Neutrophil (primary cell): Measurements from ENCODE around the gene RNF26.

ENCODE experiments used
- H3K27ac ChIP-seq: fragments of 200-600 bp; sonication (generic); 2 replicates; pipeline ENCODE4 v1.5.1; 2016; ENCODE audit warnings: mild to moderate bottlenecking, moderate library complexity
- H3K27me3 ChIP-seq: fragments of 200-600 bp; sonication (generic); 2 replicates; pipeline ENCODE4 v1.6.0; 2016; ENCODE audit warnings: mild to moderate bottlenecking
- H3K36me3 ChIP-seq: fragments of 200-600 bp; sonication (generic); 2 replicates; pipeline ENCODE4 v1.5.1; 2017
- H3K4me1 ChIP-seq, 2 experiments: fragments of 200-600 bp in 1 of 2; sonication (generic) in 1 of 2; 1 replicate in 1 of 2; 2 replicates in 1 of 2; pipeline versions ENCODE4 v1.5.1 to v1.6.1; 2013 to 2016; ENCODE audit warnings: low read depth in 1 of 2, low read length in 1 of 2, mild to moderate bottlenecking in 1 of 2, moderate library complexity in 1 of 2; ENCODE audit not compliant: control insufficient read depth in 1 of 2, insufficient read depth in 1 of 2
- H3K4me3 ChIP-seq, 2 experiments: fragments of 200-600 bp in 1 of 2; sonication (generic) in 1 of 2; 1 replicate in 1 of 2; 2 replicates in 1 of 2; pipeline ENCODE4 v1.5.1; 2013 to 2016; ENCODE audit warnings: low read depth in 1 of 2, low read length in 1 of 2, mild to moderate bottlenecking in 1 of 2, moderate library complexity in 1 of 2
- H3K9me3 ChIP-seq: fragments of 200-600 bp; sonication (generic); 2 replicates; pipeline ENCODE4 v1.5.1; 2016
- CTCF ChIP-seq: fragments of 200-600 bp; sonication (generic); IDR thresholded peaks from 2 replicates; pipeline ENCODE4 v1.5.1; 2016; ENCODE audit warnings: antibody characterized with exemption

Gene RNF26

GRCh38 chr11:119373059-119373920 lies 39.0 kb downstream of the RNF26 start:
- Histone ChIP-seq H3K4me1 (no peaks in the 10 kb centered on the region), H3K27me3 (peaks cover 9% of the 10 kb centered on the region), H3K4me3 (no peak overlapping the region), H3K9me3 (no peaks in the 10 kb centered on the region), H3K27ac (no peak overlapping the region), H3K36me3 (no peaks in the 10 kb centered on the region)
- TF ChIP-seq CTCF: no peak

- Histone ChIP-seq H3K27me3 (peaks cover 1% of the 10 kb centered on the region), H3K4me1 (no peaks in the 10 kb centered on the region), H3K4me3 (no peak overlapping the region), H3K9me3 (no peaks in the 10 kb centered on the region), H3K36me3 (no peaks in the 10 kb centered on the region), H3K27ac (no peak overlapping the region)
- TF ChIP-seq CTCF: peak; percentile 19
Observed at GRCh38 chr11:119373921-119374631, 39.7 kb downstream of the RNF26 start.

GRCh38 chr11:119374632-119375336 lies 40.5 kb downstream of the RNF26 start:
- TF ChIP-seq CTCF: no peak
- no peak overlapping the region for H3K4me3 ChIP-seq
- no peaks in the 10 kb centered on the region for H3K9me3 ChIP-seq
- no peaks in the 10 kb centered on the region for H3K4me1 ChIP-seq
- no peaks in the 10 kb centered on the region for H3K36me3 ChIP-seq
- no peak overlapping the region for H3K27ac ChIP-seq
- peaks cover 5% of the 10 kb centered on the region for H3K27me3 ChIP-seq

- Histone ChIP-seq H3K27ac (no peak overlapping the region), H3K4me3 (no peak overlapping the region), H3K36me3 (no peaks in the 10 kb centered on the region), H3K4me1 (no peaks in the 10 kb centered on the region), H3K27me3 (peaks cover 12% of the 10 kb centered on the region), H3K9me3 (no peaks in the 10 kb centered on the region)
- TF ChIP-seq CTCF: no peak
Observed at GRCh38 chr11:119375337-119376196, 41.2 kb downstream of the RNF26 start.
